WTC11 (cell line): Measurements from ENCODE around the gene TNNT2. TPM values are rescaled to one million over a fixed set of nuclear protein-coding genes. Genes with fewer than 3 reads are reported as not detected.
A peak's percentile ranks its signal among the peaks of the same experiment; 100 is the strongest.

ENCODE experiments used
- ATAC-seq: fragments of 200-7000 bp; cut with Tn5 transposase; 2 replicates; pipeline ENCODE4 v1.10.0; 2021; ENCODE audit warnings: mild to moderate bottlenecking, moderate library complexity
- CTCF ChIA-PET: fragments of 300-600 bp; sonication (Branson Sonifier 250); formaldehyde crosslinking; loops from one replicate; lab custom pipeline; 2021; ENCODE audit warnings: antibody characterized with exemption; lab: Charles Lee
- POLR2A ChIA-PET: fragments of 350-600 bp; sonication (Branson Sonifier 250); formaldehyde crosslinking; loops from one replicate; lab custom pipeline; 2021; ENCODE audit warnings: antibody characterized with exemption; lab: Charles Lee
- DNase-seq: peaks from one replicate; pipeline ENCODE4 v3.0.0; 2021; ENCODE audit warnings: low spot score
- H3K27ac Mint-ChIP-seq: 2 replicates; pipeline ENCODE4 v1.8.0; 2021; ENCODE audit warnings: mixed read lengths
- H3K27me3 Mint-ChIP-seq: 2 replicates; pipeline ENCODE4 v1.8.0; 2021; ENCODE audit warnings: low read depth, mild to moderate bottlenecking, moderate library complexity, mixed read lengths
- H3K36me3 Mint-ChIP-seq: 2 replicates; pipeline ENCODE4 v1.8.0; 2021; ENCODE audit warnings: mixed read lengths
- H3K4me1 Mint-ChIP-seq: 2 replicates; pipeline ENCODE4 v1.8.0; 2022; ENCODE audit warnings: mixed read lengths
- H3K4me3 Mint-ChIP-seq: 2 replicates; pipeline ENCODE4 v1.8.0; 2021; ENCODE audit warnings: mild to moderate bottlenecking, moderate library complexity, mixed read lengths
- H3K9me3 Mint-ChIP-seq: 2 replicates; pipeline ENCODE4 v1.8.0; 2021; ENCODE audit warnings: mixed read lengths
- AFF4 ChIP-seq: sonication (generic); formaldehyde crosslinking; IDR thresholded peaks from 2 replicates; pipeline ENCODE4 v1.8.1; 2023; ENCODE audit warnings: mild to moderate bottlenecking, missing genetic modification reagents, borderline replicate concordance
- EMX1 ChIP-seq: fragments of 250-450 bp; sonication (Bioruptor Pico); IDR thresholded peaks from 2 replicates; pipeline ENCODE4 v1.8.0; 2021; ENCODE audit warnings: mild to moderate bottlenecking
- FOXP1 ChIP-seq: sonication (generic); formaldehyde crosslinking; IDR thresholded peaks from 2 replicates; pipeline ENCODE4 v1.8.0; 2022; ENCODE audit warnings: missing genetic modification reagents, mild to moderate bottlenecking, moderate library complexity, borderline replicate concordance
- GRHL2 ChIP-seq: fragments of 250-450 bp; sonication (Bioruptor Pico); IDR thresholded peaks from 2 replicates; pipeline ENCODE4 v1.8.0; 2022; ENCODE audit warnings: mild to moderate bottlenecking, moderate library complexity; ENCODE audit not compliant: insufficient replicate concordance, severe bottlenecking
- PRRX2 ChIP-seq: fragments of 250-450 bp; sonication (Bioruptor Pico); IDR thresholded peaks from 2 replicates; pipeline ENCODE4 v1.8.0; 2021; ENCODE audit warnings: mild to moderate bottlenecking
- TP53 ChIP-seq: sonication (generic); formaldehyde crosslinking; IDR thresholded peaks from 2 replicates; pipeline ENCODE4 v1.8.1; 2023; ENCODE audit warnings: mild to moderate bottlenecking, missing genetic modification reagents
- ZBTB21 ChIP-seq: sonication (generic); formaldehyde crosslinking; IDR thresholded peaks from 2 replicates; pipeline ENCODE4 v1.8.1; 2023; ENCODE audit warnings: mild to moderate bottlenecking, missing genetic modification reagents, borderline replicate concordance
- ZBTB43 ChIP-seq: sonication (generic); formaldehyde crosslinking; IDR thresholded peaks from 2 replicates; pipeline ENCODE4 v1.8.1; 2023; ENCODE audit warnings: mild to moderate bottlenecking, missing genetic modification reagents
- ZNF121 ChIP-seq: sonication (generic); formaldehyde crosslinking; IDR thresholded peaks from 2 replicates; pipeline ENCODE4 v1.8.0; 2023; ENCODE audit warnings: missing genetic modification reagents
- ZNF416 ChIP-seq: fragments of 250-450 bp; sonication (Bioruptor Pico); IDR thresholded peaks from 2 replicates; pipeline ENCODE4 v1.9.0; 2021; ENCODE audit warnings: mild to moderate bottlenecking, inconsistent platforms
- ZNF425 ChIP-seq: fragments of 250-450 bp; sonication (Bioruptor Pico); conservative IDR thresholded peaks from 2 replicates; pipeline ENCODE4 v1.9.0; 2021; ENCODE audit warnings: mild to moderate bottlenecking
- ZNF671 ChIP-seq: fragments of 250-450 bp; sonication (Bioruptor Pico); IDR thresholded peaks from 2 replicates; pipeline ENCODE4 v1.8.0; 2021; ENCODE audit warnings: mild to moderate bottlenecking
- total RNA-seq: library from RNA; stranded (reverse); gene quantifications from 3 replicates; pipeline ENCODE4 v1.2.3, GENCODE V29; 2021
- TF ChIP-seq, protein P1 (sequence below): sonication (generic); formaldehyde crosslinking; IDR thresholded peaks from 2 replicates; pipeline ENCODE4 v1.8.1; 2022; ENCODE audit warnings: mild to moderate bottlenecking, missing genetic modification reagents, moderate library complexity, borderline replicate concordance
- TF ChIP-seq, protein P2 (sequence below): fragments of 200-600 bp; IDR thresholded peaks from 2 replicates; pipeline ENCODE4 v1.8.0; 2022; ENCODE audit warnings: antibody characterized with exemption

The TNNT2 gene
- total RNA-seq, 1 experiment from 2014 or later = 6.1 TPM

DNA sequence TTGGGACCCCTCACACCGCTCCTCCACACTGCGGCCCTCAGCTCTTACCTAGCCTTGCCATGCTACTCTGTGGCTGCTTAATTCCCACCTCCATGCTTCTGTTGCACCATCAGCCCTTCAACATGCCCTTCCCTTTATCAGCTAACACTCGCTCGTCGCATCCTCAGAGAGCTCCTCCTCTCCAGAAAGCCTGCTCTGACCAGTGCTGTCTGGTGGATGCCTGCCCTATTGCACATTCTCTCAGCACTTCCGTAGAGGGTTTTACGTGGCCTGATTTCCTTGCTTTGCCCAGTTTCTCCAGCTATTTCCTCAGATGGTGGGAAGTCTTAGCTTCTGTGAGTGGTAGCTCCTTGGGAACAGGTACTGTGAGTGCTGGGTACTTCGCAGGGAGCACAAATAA, 32.0 kb upstream of the TNNT2 start:
- no peaks in the 10 kb centered on the region; the same call in 1 of the 2 replicates for H3K27me3 Mint-ChIP-seq
- H3K9me3 Mint-ChIP-seq = no peaks in the 10 kb centered on the region
- CTCF ChIA-PET = interaction anchor here (0.7 to 4.3 kb wide), 22 partner anchors 9 to 127 kb away, joined by 3 to 31 read pairs (median 6); partner anchors contain the start of genes LAD1, PHLDA3 and TNNT2
- no peak for ATAC-seq
- no peak for TF ChIP-seq TP53 (CRISPR knock-in tag)
- no peak for TF ChIP-seq PRRX2 (CRISPR knock-in tag)
- no peak for TF ChIP-seq ZBTB21
- TF ChIP-seq GRHL2 (CRISPR knock-in tag) = no peak
- TF ChIP-seq EMX1 (CRISPR knock-in tag) = no peak
- TF ChIP-seq FOXP1 = no peak
- TF ChIP-seq, protein P1, sequence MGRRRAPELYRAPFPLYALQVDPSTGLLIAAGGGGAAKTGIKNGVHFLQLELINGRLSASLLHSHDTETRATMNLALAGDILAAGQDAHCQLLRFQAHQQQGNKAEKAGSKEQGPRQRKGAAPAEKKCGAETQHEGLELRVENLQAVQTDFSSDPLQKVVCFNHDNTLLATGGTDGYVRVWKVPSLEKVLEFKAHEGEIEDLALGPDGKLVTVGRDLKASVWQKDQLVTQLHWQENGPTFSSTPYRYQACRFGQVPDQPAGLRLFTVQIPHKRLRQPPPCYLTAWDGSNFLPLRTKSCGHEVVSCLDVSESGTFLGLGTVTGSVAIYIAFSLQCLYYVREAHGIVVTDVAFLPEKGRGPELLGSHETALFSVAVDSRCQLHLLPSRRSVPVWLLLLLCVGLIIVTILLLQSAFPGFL (CRISPR knock-in tag) = no peak
- no peak for TF ChIP-seq ZNF121 (CRISPR knock-in tag)
- no peak for TF ChIP-seq ZNF671 (CRISPR knock-in tag)
- no peak for TF ChIP-seq ZNF416 (CRISPR knock-in tag)
- TF ChIP-seq ZBTB43 (CRISPR knock-in tag) = no peak
- TF ChIP-seq, all 79 proteins: peak for 0
- H3K36me3 Mint-ChIP-seq = no peaks in the 10 kb centered on the region
- POLR2A ChIA-PET = no interaction called here
- peaks cover 2% of the 10 kb centered on the region; the same call in 1 of the 2 replicates for H3K4me1 Mint-ChIP-seq
- H3K27ac Mint-ChIP-seq = no peak overlapping the region
- no peak for DNase-seq
- H3K4me3 Mint-ChIP-seq = no peak overlapping the region

DNA sequence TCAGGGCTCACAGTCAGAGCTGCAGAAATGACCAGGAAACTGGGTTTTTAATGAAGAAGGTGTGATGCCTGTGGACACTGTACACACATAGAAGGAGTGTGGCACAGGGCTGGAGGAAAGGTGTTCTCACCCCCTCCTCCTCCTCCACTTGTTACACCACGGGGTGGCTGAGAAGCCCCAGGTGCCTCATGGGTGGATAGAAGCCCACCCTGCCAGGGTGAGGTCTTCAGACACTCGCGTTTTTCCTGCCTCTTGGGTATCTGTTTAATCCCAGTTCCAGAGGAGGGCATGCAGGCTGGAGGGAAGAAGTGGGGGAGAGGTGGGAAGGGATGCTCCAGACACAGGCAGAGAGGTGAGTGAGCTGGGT, 31.3 kb upstream of the TNNT2 start:
- Mint-ChIP-seq H3K27me3 (no peaks in the 10 kb centered on the region; the same call in 1 of the 2 replicates), H3K27ac (no peak overlapping the region), H3K9me3 (no peaks in the 10 kb centered on the region), H3K4me3 (no peak overlapping the region), H3K4me1 (peaks cover 2% of the 10 kb centered on the region; the same call in 1 of the 2 replicates), H3K36me3 (no peaks in the 10 kb centered on the region)
- ChIA-PET POLR2A (no interaction called here), CTCF (interaction anchor here (0.5 to 4.3 kb wide), 28 partner anchors 9 to 126 kb away, joined by 3 to 31 read pairs (median 6); partner anchors contain the start of genes LAD1, PHLDA3 and TNNT2)
- no peak for TF ChIP-seq AFF4 (CRISPR knock-in tag)
- DNase-seq (no peak), ATAC-seq (no peak)

GRCh38 chr1:201408176-201408833, 30.8 kb upstream of the TNNT2 start:
- peaks cover 2% of the 10 kb centered on the region; the same call in 1 of the 2 replicates for H3K4me1 Mint-ChIP-seq
- H3K27ac Mint-ChIP-seq = no peak overlapping the region
- no peaks in the 10 kb centered on the region for H3K9me3 Mint-ChIP-seq
- DNase-seq (peak; percentile 94), ATAC-seq (peak; percentile 95)
- H3K27me3 Mint-ChIP-seq = no peaks in the 10 kb centered on the region; the same call in 1 of the 2 replicates
- ChIA-PET CTCF (interaction anchor here (0.5 to 4.3 kb wide), 27 partner anchors 8 to 221 kb away, joined by 3 to 31 read pairs (median 6); partner anchors contain the start of genes LAD1, PHLDA3 and TNNT2), POLR2A (no interaction called here)
- H3K36me3 Mint-ChIP-seq = no peaks in the 10 kb centered on the region
- H3K4me3 Mint-ChIP-seq = no peak overlapping the region
- TF ChIP-seq ZNF425 (CRISPR knock-in tag) = no peak
- TF ChIP-seq, protein P2, sequence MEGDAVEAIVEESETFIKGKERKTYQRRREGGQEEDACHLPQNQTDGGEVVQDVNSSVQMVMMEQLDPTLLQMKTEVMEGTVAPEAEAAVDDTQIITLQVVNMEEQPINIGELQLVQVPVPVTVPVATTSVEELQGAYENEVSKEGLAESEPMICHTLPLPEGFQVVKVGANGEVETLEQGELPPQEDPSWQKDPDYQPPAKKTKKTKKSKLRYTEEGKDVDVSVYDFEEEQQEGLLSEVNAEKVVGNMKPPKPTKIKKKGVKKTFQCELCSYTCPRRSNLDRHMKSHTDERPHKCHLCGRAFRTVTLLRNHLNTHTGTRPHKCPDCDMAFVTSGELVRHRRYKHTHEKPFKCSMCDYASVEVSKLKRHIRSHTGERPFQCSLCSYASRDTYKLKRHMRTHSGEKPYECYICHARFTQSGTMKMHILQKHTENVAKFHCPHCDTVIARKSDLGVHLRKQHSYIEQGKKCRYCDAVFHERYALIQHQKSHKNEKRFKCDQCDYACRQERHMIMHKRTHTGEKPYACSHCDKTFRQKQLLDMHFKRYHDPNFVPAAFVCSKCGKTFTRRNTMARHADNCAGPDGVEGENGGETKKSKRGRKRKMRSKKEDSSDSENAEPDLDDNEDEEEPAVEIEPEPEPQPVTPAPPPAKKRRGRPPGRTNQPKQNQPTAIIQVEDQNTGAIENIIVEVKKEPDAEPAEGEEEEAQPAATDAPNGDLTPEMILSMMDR = peak; percentile 97
